Activated B cell treated with CpG ODN at 0.5 μM for 24 hours (primary cell): ENCODE results near the gene NOS1. TPM values are rescaled to one million over a fixed set of nuclear protein-coding genes. Genes with fewer than 3 reads are reported as not detected.

Experiments used
- ATAC-seq: fragments of 200-7000 bp; cut with Tn5 transposase; one replicate; pipeline ENCODE4 v1.10.0; 2021; ENCODE audit warnings: low read depth, mild to moderate bottlenecking, moderate library complexity
- CTCF ChIA-PET: fragments of 350-600 bp; sonication (Branson Sonifier 250); formaldehyde crosslinking; loops from one replicate; lab custom pipeline; 2021; ENCODE audit warnings: antibody characterized with exemption; lab: Charles Lee
- POLR2A ChIA-PET: fragments of 350-600 bp; sonication (Branson Sonifier 250); formaldehyde crosslinking; loops from one replicate; lab custom pipeline; 2021; ENCODE audit warnings: antibody characterized with exemption; lab: Charles Lee
- DNase-seq: peaks from one replicate; pipeline ENCODE4 v3.0.0; 2022
- H3K27ac Mint-ChIP-seq: one replicate; pipeline ENCODE4 v1.8.0; 2020; ENCODE audit warnings: mixed read lengths
- H3K27me3 Mint-ChIP-seq: one replicate; pipeline ENCODE4 v1.8.0; 2021; ENCODE audit warnings: mixed read lengths
- H3K36me3 Mint-ChIP-seq: one replicate; pipeline ENCODE4 v1.8.0; 2021; ENCODE audit warnings: low read depth, mixed read lengths
- H3K4me1 Mint-ChIP-seq: one replicate; pipeline ENCODE4 v1.8.0; 2021; ENCODE audit warnings: mixed read lengths
- H3K4me3 Mint-ChIP-seq: one replicate; pipeline ENCODE4 v1.8.0; 2020; ENCODE audit warnings: mild to moderate bottlenecking, mixed read lengths
- H3K9me3 Mint-ChIP-seq: one replicate; pipeline ENCODE4 v1.8.0; 2020; ENCODE audit warnings: mixed read lengths
- intact Hi-C: fragments of 100-400 bp; cut with micrococcal nuclease; formaldehyde crosslinking; loops from one replicate; pipeline ENCODE4 v1.15.1; 2024
- total RNA-seq: library from RNA; stranded (reverse); gene quantifications from 2 replicates; pipeline ENCODE4 v1.2.3, GENCODE V29; 2022
- TF ChIP-seq, protein P1 (sequence below): fragments of 200-600 bp; IDR thresholded peaks from one replicate; pipeline ENCODE4 v1.8.0; 2022; ENCODE audit warnings: antibody characterized with exemption, mild to moderate bottlenecking

NOS1 gene
- total RNA-seq, 1 donor from 2014 or later: not detected

DNA sequence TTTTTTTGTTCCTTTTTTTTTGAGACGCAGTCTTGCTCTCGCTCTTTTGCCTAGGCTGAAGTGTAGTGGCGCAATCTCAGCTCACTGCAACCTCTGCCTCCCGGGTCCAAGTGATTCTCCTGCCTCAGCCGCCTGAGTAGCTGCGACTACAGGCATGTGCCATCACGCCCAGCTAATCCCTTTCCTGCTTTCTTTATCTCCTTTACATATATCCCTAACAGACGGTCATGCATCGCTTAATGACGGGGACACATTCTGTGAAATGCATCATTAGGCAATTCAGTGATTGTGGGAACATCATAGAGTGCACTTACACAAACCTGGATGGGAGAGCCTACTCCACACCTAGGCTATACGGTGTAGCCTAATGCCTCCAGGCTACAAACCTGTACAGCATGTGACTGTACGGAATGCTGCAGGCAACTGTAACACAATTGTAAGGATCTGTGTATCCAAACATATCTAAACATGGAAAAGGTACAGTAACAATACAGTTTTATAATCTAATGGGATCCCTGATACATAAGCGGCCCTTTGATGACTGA, 32.8 kb downstream of the NOS1 start:
- CTCF ChIA-PET: interaction anchor here (0.7 kb wide), 1 partner anchor 12 kb away, joined by 3 read pairs; no protein-coding TSS in a partner anchor
- intact Hi-C loops: no loop called here
- Mint-ChIP-seq H3K27me3 (peaks cover 13% of the 10 kb centered on the region), H3K27ac (no peak overlapping the region), H3K4me3 (no peak overlapping the region), H3K36me3 (no peaks in the 10 kb centered on the region), H3K4me1 (no peaks in the 10 kb centered on the region), H3K9me3 (no peaks in the 10 kb centered on the region)
- POLR2A ChIA-PET: no interaction called here
- ATAC-seq (no peak), DNase-seq (no peak)
- TF ChIP-seq, protein P1, sequence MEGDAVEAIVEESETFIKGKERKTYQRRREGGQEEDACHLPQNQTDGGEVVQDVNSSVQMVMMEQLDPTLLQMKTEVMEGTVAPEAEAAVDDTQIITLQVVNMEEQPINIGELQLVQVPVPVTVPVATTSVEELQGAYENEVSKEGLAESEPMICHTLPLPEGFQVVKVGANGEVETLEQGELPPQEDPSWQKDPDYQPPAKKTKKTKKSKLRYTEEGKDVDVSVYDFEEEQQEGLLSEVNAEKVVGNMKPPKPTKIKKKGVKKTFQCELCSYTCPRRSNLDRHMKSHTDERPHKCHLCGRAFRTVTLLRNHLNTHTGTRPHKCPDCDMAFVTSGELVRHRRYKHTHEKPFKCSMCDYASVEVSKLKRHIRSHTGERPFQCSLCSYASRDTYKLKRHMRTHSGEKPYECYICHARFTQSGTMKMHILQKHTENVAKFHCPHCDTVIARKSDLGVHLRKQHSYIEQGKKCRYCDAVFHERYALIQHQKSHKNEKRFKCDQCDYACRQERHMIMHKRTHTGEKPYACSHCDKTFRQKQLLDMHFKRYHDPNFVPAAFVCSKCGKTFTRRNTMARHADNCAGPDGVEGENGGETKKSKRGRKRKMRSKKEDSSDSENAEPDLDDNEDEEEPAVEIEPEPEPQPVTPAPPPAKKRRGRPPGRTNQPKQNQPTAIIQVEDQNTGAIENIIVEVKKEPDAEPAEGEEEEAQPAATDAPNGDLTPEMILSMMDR: no peak

DNA sequence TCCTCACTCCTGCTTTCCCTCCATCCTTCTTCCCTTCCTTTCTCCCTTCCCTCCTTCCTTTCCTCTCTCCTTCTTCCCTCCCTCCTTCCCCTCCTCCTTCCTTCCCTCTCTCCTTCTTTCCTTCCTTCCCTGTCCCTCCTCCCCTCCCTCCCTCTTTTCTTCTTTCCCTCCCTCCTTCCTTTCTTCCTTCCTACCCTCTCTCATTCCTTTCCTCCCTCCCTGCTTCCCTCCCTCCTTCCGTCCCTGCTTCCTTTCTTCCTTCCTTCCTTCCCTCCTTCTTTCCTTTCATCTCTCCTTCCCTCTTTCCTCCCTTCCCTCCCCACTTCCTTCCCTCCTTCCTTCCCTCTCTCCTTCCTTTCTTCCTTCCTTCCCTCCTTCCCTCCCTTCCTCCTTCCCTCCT, 39.0 kb downstream of the NOS1 start:
- intact Hi-C loops: no loop called here
- TF ChIP-seq, protein P1: no peak
- ChIA-PET CTCF (no interaction called here), POLR2A (no interaction called here)
- H3K36me3 Mint-ChIP-seq: no peaks in the 10 kb centered on the region
- peaks cover under 1% of the 10 kb centered on the region for H3K27me3 Mint-ChIP-seq
- no peak overlapping the region for H3K4me3 Mint-ChIP-seq
- no peak overlapping the region for H3K27ac Mint-ChIP-seq
- peaks cover 2% of the 10 kb centered on the region for H3K9me3 Mint-ChIP-seq
- no peak for DNase-seq
- no peaks in the 10 kb centered on the region for H3K4me1 Mint-ChIP-seq
- no peak for ATAC-seq

DNA sequence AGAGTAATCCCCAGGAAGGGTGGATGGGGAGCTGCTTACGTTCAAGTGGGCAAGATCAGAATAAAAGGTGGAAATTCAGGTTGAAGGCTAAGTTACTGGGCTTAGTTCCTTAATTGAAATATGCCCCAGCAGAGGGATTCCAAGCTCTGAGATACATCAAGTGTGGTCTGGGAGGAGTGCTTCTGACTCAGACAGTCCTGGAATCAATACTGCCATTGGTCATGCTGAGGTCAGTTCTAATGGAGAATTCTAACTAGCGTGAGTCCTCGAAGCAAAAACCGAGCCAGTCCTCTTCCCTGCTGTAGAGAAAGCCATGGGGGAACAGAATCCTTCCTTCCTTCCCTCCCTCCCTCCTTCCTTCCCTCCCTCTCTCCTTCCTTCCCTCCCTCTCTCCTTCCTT, 39.9 kb downstream of the NOS1 start:
- Mint-ChIP-seq H3K27me3 (no peaks in the 10 kb centered on the region), H3K27ac (no peak overlapping the region), H3K4me3 (no peak overlapping the region), H3K36me3 (no peaks in the 10 kb centered on the region), H3K4me1 (no peaks in the 10 kb centered on the region), H3K9me3 (peaks cover 2% of the 10 kb centered on the region)
- intact Hi-C loops: no loop called here
- TF ChIP-seq, protein P1: no peak
- DNase-seq (no peak), ATAC-seq (no peak)
- ChIA-PET POLR2A (no interaction called here), CTCF (no interaction called here)

DNA sequence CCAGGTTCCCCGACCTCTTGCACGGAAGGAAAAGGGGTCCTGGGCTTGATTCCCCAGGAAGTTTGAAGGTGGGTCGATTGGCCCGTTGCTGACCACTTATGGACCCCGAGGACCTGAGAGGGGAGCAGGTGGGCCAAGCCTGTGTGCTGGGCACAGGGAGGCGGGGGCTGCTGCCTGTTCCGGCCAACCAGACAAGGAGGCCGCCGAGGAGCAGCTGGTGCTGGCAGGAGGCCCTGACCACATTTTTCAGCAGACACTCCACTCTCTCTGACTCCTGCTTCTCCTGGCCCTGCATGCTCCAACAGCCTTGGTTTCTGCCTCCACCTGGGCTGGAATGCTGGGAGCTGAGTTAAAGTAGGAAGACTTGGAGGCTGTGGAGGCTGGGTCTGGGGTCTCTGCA, 42.8 kb downstream of the NOS1 start:
- H3K4me1 Mint-ChIP-seq: no peaks in the 10 kb centered on the region
- ChIA-PET CTCF (no interaction called here), POLR2A (no interaction called here)

DNA sequence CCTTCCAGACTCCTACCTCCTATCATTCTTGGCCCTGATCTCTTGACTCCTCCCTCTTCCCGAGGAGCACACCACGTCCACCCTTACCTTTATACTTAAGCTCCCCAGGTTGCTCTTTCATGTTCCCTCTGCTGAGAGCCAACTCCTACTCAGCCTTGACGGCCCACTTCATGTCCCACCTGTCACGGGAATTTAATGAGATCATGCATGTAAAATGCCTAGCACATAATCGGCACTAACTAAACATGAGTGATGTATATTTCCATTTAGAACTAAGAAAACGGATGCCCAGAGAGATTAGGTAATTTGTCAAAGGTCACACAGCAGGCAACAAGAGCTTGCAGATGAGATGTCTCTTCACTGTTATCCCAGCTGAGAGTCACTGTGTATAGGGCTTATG, 45.1 kb downstream of the NOS1 start:
- no peaks in the 10 kb centered on the region for H3K36me3 Mint-ChIP-seq
- peaks cover 5% of the 10 kb centered on the region for H3K9me3 Mint-ChIP-seq
- H3K4me3 Mint-ChIP-seq: no peak overlapping the region
- CTCF ChIA-PET: interaction anchor here (0.5 kb wide), 1 partner anchor 12 kb away, joined by 3 read pairs; no protein-coding TSS in a partner anchor
- TF ChIP-seq, protein P1: no peak
- intact Hi-C loops: no loop called here
- no peak overlapping the region for H3K27ac Mint-ChIP-seq
- no peaks in the 10 kb centered on the region for H3K27me3 Mint-ChIP-seq
- H3K4me1 Mint-ChIP-seq: no peaks in the 10 kb centered on the region
- no peak for ATAC-seq
- POLR2A ChIA-PET: no interaction called here
- DNase-seq: no peak

More for the DNA sequence above, 42.8 kb downstream of the NOS1 start:
- H3K27me3 Mint-ChIP-seq: no peaks in the 10 kb centered on the region
- DNase-seq (no peak), ATAC-seq (no peak)
- H3K36me3 Mint-ChIP-seq: no peaks in the 10 kb centered on the region
- H3K27ac Mint-ChIP-seq: no peak overlapping the region
- H3K9me3 Mint-ChIP-seq: peaks cover 5% of the 10 kb centered on the region
- intact Hi-C loops: no loop called here
- H3K4me3 Mint-ChIP-seq: no peak overlapping the region
- TF ChIP-seq, protein P1: no peak
